Measurements from ENCODE around the gene COL4A1.

DNA sequence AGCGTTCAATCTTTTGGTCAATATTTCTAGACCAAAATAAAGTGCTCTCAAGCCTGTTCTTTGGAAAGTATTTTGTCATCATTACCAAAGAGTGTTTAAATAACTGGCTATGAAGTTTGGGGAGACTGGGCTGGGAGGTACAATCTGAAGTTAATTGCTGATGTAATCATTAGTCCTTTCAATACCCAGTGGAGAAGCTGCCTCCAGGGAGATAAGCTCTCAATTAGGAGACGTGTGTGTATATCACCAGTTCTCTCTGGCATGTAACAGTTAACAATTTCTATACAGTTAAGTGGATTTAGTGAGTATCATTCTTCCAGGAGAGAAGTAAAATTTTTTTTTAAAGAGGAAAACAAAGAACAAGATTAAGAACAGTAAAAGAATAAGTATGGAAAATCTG is 1.4 kb downstream of the COL4A1 start:
- TF ChIP-seq POLR2AphosphoS5 (IDR thresholded peaks at IDR 0.05; ENCODE audit: low read depth, low read length) (no peak), SIN3A (IDR thresholded peaks at IDR 0.05; ENCODE audit: borderline replicate concordance, insufficient read depth, low read length) (no peak), TAF1 (IDR thresholded peaks at IDR 0.05; ENCODE audit: borderline replicate concordance, insufficient read depth, low read length) (no peak)
- TF ChIP-seq, protein P1, sequence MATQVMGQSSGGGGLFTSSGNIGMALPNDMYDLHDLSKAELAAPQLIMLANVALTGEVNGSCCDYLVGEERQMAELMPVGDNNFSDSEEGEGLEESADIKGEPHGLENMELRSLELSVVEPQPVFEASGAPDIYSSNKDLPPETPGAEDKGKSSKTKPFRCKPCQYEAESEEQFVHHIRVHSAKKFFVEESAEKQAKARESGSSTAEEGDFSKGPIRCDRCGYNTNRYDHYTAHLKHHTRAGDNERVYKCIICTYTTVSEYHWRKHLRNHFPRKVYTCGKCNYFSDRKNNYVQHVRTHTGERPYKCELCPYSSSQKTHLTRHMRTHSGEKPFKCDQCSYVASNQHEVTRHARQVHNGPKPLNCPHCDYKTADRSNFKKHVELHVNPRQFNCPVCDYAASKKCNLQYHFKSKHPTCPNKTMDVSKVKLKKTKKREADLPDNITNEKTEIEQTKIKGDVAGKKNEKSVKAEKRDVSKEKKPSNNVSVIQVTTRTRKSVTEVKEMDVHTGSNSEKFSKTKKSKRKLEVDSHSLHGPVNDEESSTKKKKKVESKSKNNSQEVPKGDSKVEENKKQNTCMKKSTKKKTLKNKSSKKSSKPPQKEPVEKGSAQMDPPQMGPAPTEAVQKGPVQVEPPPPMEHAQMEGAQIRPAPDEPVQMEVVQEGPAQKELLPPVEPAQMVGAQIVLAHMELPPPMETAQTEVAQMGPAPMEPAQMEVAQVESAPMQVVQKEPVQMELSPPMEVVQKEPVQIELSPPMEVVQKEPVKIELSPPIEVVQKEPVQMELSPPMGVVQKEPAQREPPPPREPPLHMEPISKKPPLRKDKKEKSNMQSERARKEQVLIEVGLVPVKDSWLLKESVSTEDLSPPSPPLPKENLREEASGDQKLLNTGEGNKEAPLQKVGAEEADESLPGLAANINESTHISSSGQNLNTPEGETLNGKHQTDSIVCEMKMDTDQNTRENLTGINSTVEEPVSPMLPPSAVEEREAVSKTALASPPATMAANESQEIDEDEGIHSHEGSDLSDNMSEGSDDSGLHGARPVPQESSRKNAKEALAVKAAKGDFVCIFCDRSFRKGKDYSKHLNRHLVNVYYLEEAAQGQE (IDR thresholded peaks at IDR 0.05; ENCODE audit: insufficient read depth in 1 of 2, low read depth in 2 of 2, low read length in 2 of 2), result no peak
